Breast epithelium (tissue), 4 donors: ENCODE results near the gene RTN4RL1. TPM values are rescaled to one million over a fixed set of nuclear protein-coding genes. Genes with fewer than 3 reads are reported as not detected.
"Not testable (repeated sequence)": the region's sequence is repeated elsewhere in the genome, so short reads cannot be mapped to it uniquely, and the experiment has no call there.

Experiments used
- DNase-seq, 2 donors: peaks; one replicate each; pipeline ENCODE4 v3.0.0-alpha.2; 2019; ENCODE audit warnings: low spot score in 2 of 2
- H3K27ac ChIP-seq, 2 donors: fragments of 200-600 bp; sonication (generic) in 1 of 2; one replicate each; pipeline ENCODE4 v1.5.1; 2016 to 2019; ENCODE audit warnings: mild to moderate bottlenecking in 1 of 2
- H3K27me3 ChIP-seq, 2 donors: fragments of 200-600 bp; sonication (generic) in 1 of 2; one replicate each; pipeline versions ENCODE4 v1.5.1 to v1.6.0; 2017 to 2019; ENCODE audit warnings: control low read depth in 1 of 2, mild to moderate bottlenecking in 1 of 2
- H3K36me3 ChIP-seq: fragments of 200-600 bp; one replicate; pipeline ENCODE4 v1.5.1; 2019
- H3K4me1 ChIP-seq, 2 donors: fragments of 200-600 bp; sonication (generic); one replicate each; pipeline ENCODE4 v1.5.1; 2016 to 2019; ENCODE audit warnings: control low read depth in 1 of 2
- H3K4me3 ChIP-seq, 3 donors: fragments of 200-600 bp; sonication (generic); 1 replicate in 2 of 3; 2 replicates in 1 of 3; pipeline ENCODE4 v1.5.1; 2016 to 2019; ENCODE audit warnings: mild to moderate bottlenecking in 3 of 3, moderate library complexity in 2 of 3
- H3K9me3 ChIP-seq, 2 donors: fragments of 200-600 bp; sonication (generic) in 1 of 2; one replicate each; pipeline ENCODE4 v1.5.1; 2016 to 2019; ENCODE audit warnings: control low read depth in 1 of 2
- POLR2A ChIP-seq: fragments of 450-650 bp; IDR thresholded peaks from one replicate; pipeline ENCODE4 v1.6.1; 2016; ENCODE audit warnings: antibody characterized with exemption, mild to moderate bottlenecking, moderate library complexity
- POLR2AphosphoS5 ChIP-seq, 3 donors: sonication (generic); formaldehyde crosslinking; IDR thresholded peaks; one replicate each; pipeline ENCODE4 v1.6.1; 2017; ENCODE audit warnings: antibody characterized with exemption in 3 of 3
- intact Hi-C: fragments of 100-400 bp; cut with DNase I; formaldehyde crosslinking; loops from one replicate; pipeline ENCODE4 v1.15.1; 2023; ENCODE audit warnings: low total_unique reads
- total RNA-seq, 3 donors: library from RNA; depleted of rRNA; stranded (reverse); fragments of >200 nt; gene quantifications; one replicate each; pipeline ENCODE4 v1.1.0, GENCODE V29; 2016
- TF ChIP-seq, protein P1 (sequence below), 3 donors: fragments of 450-650 bp; IDR thresholded peaks; one replicate each; pipeline ENCODE4 v1.5.1; 2016 to 2017; ENCODE audit warnings: antibody characterized with exemption in 3 of 3, mild to moderate bottlenecking in 3 of 3, moderate library complexity in 3 of 3

RTN4RL1 gene
- total RNA-seq, 3 donors from 2014 or later, result 3.8 to 19.6 (median 14.1) TPM

DNA sequence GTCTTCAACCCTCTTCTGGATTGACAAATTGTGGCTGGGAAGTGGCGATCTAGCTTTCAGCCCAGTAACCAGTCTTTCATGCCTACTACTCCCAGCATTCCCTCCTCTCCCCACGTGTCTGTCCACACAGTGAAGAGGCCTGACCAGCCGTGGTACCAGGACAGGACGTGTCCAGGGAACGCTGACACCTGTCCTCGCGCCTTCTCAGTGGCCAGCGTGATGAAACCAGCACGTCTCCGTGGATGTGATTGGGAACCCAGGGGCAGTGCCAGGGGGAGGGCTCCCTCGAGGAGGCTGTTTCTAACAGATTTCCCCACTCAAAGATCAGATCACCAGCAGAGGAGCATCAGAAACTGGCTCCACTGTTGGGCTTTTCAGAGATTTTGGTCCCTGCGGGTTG, 126.3 kb downstream of the RTN4RL1 start:
- Histone ChIP-seq H3K4me3 (no peak overlapping the region), H3K27me3 (no peaks in the 10 kb centered on the region), H3K9me3 (no peaks in the 10 kb centered on the region), H3K36me3 (peaks cover 4% of the 10 kb centered on the region), H3K4me1 (no peaks in the 10 kb centered on the region), H3K27ac (no peak overlapping the region)
- TF ChIP-seq POLR2AphosphoS5 (IDR thresholded peaks at IDR 0.05) (no peak), POLR2A (no peak)
- no peak for DNase-seq
- intact Hi-C loops, result no loop called here

DNA sequence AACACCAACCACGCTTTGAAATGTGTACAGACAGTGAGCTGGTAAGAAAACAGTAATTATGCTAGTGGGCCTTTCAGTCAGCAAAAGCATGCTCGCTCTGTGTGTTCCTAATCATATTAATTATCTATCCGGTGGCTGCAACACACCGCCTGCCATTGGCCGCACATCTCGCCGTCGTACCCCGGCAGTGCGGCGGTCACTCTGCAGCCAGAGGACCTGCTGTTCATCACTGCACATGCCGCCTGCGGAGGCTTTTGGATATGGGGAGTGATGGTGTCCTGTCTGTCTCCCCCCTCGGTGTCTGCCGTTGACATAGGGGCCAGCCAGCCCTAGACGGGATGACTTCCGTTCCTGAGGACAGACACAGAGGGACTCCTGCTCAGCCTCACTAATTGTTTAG, 126.8 kb downstream of the RTN4RL1 start:
- DNase-seq, result no peak
- H3K27ac ChIP-seq, result no peak overlapping the region
- H3K9me3 ChIP-seq, result no peaks in the 10 kb centered on the region
- H3K4me3 ChIP-seq, result no peak overlapping the region
- H3K4me1 ChIP-seq, result no peaks in the 10 kb centered on the region
- intact Hi-C loops, result no loop called here
- H3K36me3 ChIP-seq, result peaks cover 4% of the 10 kb centered on the region
- H3K27me3 ChIP-seq, result no peaks in the 10 kb centered on the region
- TF ChIP-seq POLR2A, result no peak
- no peak for TF ChIP-seq POLR2AphosphoS5 (IDR thresholded peaks at IDR 0.05)
- TF ChIP-seq, protein P1, sequence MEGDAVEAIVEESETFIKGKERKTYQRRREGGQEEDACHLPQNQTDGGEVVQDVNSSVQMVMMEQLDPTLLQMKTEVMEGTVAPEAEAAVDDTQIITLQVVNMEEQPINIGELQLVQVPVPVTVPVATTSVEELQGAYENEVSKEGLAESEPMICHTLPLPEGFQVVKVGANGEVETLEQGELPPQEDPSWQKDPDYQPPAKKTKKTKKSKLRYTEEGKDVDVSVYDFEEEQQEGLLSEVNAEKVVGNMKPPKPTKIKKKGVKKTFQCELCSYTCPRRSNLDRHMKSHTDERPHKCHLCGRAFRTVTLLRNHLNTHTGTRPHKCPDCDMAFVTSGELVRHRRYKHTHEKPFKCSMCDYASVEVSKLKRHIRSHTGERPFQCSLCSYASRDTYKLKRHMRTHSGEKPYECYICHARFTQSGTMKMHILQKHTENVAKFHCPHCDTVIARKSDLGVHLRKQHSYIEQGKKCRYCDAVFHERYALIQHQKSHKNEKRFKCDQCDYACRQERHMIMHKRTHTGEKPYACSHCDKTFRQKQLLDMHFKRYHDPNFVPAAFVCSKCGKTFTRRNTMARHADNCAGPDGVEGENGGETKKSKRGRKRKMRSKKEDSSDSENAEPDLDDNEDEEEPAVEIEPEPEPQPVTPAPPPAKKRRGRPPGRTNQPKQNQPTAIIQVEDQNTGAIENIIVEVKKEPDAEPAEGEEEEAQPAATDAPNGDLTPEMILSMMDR (IDR thresholded peaks at IDR 0.05), result no peak

DNA sequence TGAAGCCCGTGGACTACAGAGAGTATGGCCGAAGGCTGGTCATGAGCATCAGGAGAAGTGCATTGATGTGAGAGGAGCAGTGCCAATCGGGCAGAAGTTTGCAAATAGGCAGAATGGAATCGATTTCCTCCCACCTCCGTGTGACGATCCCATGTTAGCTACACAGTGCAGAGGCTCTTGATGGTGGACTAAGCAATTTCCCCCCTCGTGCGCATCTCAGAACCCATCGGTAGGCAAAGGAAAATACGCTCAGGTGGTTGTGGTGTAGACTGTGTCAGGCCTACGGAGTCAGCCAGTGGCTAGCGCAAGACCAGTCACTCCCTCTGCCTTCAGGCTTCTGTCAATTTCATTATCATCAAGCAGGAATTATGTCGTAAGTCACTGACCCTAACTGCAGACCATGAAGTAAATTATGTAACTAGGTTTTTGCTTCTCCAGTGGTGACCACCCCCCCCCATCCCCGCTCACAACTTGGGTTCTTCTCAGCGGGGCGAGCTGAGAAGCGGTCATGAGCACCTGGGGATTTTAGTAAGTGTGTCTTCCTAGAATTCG, 128.0 kb downstream of the RTN4RL1 start:
- Histone ChIP-seq H3K36me3 (peaks cover 4% of the 10 kb centered on the region), H3K27ac (no peak overlapping the region), H3K27me3 (no peaks in the 10 kb centered on the region), H3K4me1 (no peaks in the 10 kb centered on the region), H3K9me3 (no peaks in the 10 kb centered on the region), H3K4me3 (no peak overlapping the region)
- TF ChIP-seq, protein P1 (IDR thresholded peaks at IDR 0.05), result no peak
- TF ChIP-seq POLR2AphosphoS5 (IDR thresholded peaks at IDR 0.05) (no peak), POLR2A (no peak)
- intact Hi-C loops, result no loop called here
- DNase-seq, result no peak

DNA sequence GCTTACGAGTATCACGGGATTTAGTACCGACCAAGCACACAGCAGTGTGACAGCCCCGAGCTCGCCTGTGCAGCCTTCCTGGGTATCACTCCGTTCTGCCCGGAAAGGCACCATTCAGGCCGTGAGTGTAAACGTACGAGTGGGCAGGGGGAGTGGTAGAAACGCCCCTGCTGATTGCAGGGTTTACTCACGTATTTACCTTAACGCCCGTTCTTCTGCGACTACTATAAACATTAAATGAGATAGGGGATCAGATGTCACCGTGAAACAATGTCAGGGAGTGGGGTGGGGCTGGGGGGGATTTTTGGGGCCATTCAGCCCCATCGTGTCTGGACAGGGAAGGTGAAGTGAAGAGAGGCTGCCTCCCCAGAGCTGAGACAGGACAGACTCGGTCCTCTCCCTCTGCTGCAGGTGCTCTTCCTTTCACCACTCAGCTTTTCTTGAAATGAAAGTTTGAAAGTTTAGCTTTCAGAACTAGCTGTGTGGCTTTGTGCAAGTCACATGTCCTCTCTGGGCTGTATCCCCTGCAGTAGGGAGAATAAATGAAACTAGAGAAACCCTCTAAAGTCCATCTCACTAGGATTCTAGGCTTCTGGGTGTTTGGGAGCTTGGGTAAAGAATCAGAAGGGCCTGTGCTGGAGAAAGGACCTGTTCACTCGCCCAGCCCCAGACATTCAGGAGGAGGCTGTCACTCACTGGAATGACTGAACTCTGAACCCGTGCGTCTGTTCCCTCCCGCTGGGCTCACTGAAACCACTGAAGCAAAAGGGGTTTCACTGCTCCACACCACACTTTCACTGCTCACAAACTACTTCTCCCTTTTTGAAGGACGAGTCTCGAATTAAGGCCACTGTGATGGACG, 128.7 kb downstream of the RTN4RL1 start:
- no peak for DNase-seq
- no peak overlapping the region for H3K27ac ChIP-seq
- H3K9me3 ChIP-seq, result no peaks in the 10 kb centered on the region
- TF ChIP-seq POLR2A (no peak), POLR2AphosphoS5 (IDR thresholded peaks at IDR 0.05) (no peak)
- TF ChIP-seq, protein P1 (IDR thresholded peaks at IDR 0.05), result no peak
- intact Hi-C loops, result no loop called here
- H3K4me1 ChIP-seq, result no peaks in the 10 kb centered on the region
- no peaks in the 10 kb centered on the region for H3K27me3 ChIP-seq
- H3K4me3 ChIP-seq, result no peak overlapping the region
- peaks cover 4% of the 10 kb centered on the region for H3K36me3 ChIP-seq

DNA sequence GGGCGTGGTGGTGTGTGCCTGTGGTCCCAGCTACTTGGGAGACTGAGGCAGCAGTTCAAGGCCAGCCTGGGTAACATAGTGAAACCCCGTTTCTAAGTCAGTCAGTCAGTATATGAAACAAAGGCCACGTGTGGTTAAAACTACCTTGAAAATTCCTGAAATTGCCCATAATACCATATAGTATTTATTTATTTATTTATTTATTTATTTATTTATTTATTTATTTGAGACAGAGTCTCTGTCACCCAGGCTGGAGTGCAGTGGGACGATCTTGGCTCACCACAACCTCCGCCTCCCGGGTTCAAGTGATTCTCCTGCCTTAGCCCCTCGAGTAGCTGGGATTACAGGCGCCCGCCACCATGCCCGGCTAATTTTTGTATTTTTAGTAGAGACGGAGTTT, 129.7 kb downstream of the RTN4RL1 start:
- H3K4me1 ChIP-seq, H3K27me3 ChIP-seq, DNase-seq, intact Hi-C loops, H3K4me3 ChIP-seq, H3K27ac ChIP-seq, H3K9me3 ChIP-seq, H3K36me3 ChIP-seq: not testable (repeated sequence)

DNA sequence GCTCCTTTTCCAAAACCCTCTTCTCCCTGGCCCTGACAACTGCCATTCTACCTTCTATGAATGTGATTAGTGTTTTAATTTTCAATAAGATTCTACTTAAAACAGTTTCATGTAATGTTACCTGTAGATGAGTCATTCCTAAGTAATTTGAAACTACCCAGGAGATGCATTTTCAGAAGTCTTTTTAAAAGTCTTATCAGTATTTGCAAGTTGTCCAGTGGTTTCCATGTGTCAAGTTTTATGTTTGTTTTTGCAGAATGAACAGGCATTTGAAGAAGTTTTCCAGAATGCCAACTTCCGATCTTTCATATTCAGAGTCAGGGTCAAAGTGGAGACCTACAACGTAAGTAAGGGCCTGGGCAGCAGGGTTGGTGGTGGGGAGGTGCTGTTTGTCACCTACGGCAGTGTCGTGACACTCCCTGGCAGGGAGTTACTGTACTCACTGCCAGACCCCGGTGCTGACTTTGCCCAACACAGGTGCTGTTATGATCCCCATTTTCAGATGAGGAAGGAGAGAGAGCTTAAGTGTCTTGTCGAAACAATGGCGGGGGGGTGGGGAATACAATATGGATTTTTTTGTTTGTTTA, 130.3 kb downstream of the RTN4RL1 start:
- TF ChIP-seq, protein P1 (IDR thresholded peaks at IDR 0.05), result no peak
- TF ChIP-seq POLR2A, result no peak
- no peak for TF ChIP-seq POLR2AphosphoS5 (IDR thresholded peaks at IDR 0.05)
- DNase-seq, result no peak
- no peaks in the 10 kb centered on the region for H3K27me3 ChIP-seq
- intact Hi-C loops, result no loop called here
- no peak overlapping the region for H3K4me3 ChIP-seq
- no peaks in the 10 kb centered on the region for H3K4me1 ChIP-seq
- H3K27ac ChIP-seq, result no peak overlapping the region
- no peaks in the 10 kb centered on the region for H3K9me3 ChIP-seq
- H3K36me3 ChIP-seq, result peaks cover 4% of the 10 kb centered on the region
